HG03135 (cell line): ENCODE data around the gene MEAF6.

Experiments
- ATAC-seq: cut with Tn5 transposase; IDR thresholded peaks from one replicate; pipeline ENCODE4 v1.9.1; 2021; ENCODE audit warnings: mild to moderate bottlenecking, moderate library complexity; ENCODE audit not compliant: unreplicated experiment

The MEAF6 gene

DNA sequence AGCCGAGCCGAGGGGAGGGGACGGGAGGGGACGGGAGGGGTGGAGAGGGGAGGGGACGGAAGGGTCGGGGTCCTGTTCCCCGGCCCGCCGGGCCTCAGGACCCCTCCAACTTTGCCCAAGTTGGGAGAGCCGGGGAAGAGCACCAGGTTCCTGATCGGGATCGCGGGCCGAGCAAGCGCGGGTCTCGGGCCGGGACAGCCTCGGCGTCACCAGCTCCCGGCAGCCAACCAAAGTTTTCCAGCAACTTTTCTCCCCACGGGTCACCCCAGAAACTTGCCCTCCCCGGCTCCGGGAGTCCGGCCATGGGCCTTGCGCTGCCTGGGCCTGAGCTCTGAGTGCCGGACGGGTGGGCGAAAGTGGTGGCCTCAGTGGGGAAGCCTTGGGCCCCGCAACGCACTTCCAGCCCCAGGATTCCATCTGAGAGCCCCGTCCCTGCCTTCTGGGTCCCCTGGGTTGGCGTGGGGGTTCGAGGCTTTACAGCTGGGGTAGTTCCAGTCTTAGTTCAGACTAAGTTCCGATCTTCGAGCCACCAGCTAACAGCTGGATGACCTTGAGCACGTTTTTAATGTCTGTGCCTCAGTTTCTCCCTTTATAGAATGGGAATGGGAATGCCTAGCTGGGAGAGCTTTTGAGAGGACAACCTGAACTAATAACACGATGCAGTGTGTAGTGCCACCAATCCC is 39.7 kb downstream of the MEAF6 start:
- ATAC-seq, result no peak

DNA sequence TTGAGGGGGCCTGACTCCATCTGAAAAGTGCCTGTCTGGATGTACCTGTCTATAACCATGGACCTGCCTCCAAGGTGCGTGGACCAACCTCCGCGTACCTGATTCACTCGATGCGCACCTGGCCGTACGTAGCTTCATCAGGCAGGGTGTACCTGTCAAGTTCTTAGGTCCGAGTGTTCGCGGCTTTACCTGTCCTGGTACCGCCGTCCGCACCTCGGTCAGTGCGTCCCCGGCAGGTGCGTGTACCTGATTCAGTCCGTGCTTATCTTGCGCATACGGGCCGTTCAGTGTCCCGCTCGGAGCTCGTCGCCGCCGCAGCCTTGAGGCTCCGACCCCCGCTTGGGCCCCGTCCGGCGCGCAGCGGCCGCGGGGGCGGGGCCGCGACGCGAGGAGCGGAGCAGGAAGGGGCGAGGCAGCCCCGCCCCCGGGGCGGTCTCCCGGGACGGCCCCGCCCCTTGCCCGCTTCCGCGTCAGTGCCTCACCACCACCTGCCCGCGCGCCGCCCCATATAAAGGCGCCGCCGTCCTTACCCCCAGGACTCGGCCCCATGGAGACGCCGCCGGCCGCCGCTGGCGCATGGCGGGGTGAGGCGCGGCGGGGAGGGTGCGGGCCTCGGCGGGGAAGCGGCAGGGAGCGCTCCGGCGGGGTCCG is 40.4 kb downstream of the MEAF6 start, which contains the start of gene ZC3H12A:
Gene ZC3H12A (plus strand): TSS at position 535 of the 651 bp plus-strand sequence. CDS start 917 bp downstream, outside the sequence.
- peak; percentile 54 for ATAC-seq

DNA sequence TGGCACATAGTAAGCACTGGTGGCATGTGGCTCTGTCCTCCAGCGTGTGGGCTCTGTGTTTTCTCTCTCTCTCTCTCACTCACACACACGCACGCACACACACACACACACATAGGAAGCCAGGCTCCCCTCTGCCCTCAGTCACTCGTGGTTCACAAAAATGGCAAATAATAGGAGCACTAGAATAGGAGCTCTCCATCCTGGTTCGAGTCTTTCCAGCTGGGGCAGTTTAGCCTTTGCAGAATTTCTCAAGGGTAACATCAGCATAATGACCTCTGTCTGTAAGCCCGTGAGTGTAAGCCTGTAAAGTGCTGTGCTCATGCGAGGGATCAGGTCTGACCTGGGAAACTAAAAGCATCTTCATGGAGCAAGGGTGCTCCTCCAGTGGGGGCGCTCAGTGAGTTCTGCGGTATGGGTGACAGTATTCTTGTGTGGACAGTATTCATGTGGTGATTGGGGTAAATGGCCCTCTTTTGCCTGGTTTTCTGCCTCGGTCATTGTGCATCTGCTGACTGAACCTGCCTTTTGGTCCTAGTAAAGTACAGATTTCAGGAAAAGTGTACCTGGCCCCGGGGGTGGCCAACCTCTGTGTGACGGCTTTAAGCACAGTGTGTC is 41.0 kb downstream of the MEAF6 start:
- ATAC-seq, result peak; percentile 3

DNA sequence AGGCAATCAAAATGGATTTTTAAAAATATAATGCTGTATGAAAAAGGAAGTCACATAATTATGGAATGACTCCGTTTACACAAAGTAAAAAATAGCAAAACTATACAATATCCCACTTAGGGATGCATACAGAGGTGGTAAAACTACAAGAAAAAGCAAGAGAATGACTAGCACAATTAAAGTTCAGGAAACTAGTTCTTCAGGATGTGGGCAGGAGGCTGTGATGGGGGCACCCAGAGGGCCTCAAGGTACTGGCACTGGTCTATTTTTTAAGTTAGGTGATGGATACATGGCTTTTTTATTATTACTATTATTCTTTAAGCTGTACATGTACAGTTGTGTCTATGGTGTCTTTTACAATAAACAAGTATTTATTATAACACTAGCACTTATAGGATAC is 41.6 kb downstream of the MEAF6 start:
- no peak for ATAC-seq

- no peak for ATAC-seq
Measured at GRCh38 chr1:37472281-37472680, 42.3 kb downstream of the MEAF6 start.

GRCh38 chr1:37471345-37472231 is 43.0 kb downstream of the MEAF6 start:
- no peak for ATAC-seq

- no peak for ATAC-seq
Measured at GRCh38 chr1:37469386-37469785, 45.2 kb downstream of the MEAF6 start.

GRCh38 chr1:37468037-37468436 is 46.5 kb downstream of the MEAF6 start:
- ATAC-seq, result no peak

- no peak for ATAC-seq
Measured at GRCh38 chr1:37465593-37466517, 48.7 kb downstream of the MEAF6 start.

GRCh38 chr1:37464443-37464842 is 50.1 kb downstream of the MEAF6 start:
- ATAC-seq, result no peak

DNA sequence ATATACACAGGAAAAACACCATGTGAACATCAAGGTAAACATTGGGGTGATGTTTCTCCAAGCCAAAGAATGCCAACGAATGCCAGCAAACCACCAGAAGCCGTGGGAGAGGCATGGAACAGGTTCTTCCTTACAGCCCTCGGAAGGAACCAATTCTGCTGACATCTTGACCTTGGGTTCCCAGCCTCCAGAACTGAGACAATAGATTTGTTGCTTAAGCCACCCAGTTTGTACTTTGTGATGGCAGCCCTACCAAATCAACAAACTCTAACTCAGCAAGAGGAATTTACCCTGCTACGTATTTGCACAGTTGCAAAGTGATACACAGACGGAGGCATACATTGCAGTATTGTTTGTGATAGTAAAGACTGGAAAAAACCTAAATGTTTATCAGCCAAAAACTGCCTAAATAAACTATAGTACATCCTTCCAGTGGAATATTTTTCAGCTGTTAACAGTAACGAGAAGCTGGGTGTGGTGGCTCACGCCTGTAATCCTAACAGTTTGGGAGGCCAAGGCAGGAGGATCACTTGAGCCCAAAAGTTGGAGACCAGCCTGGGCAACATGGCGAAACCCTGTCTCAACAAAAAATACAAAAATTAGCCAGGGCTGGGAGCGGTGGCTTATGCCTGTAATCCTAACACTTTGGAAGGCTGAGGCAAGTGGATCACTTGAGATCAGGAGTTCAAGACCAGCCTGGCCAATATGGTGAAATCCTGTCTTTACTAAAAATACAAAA is 52.7 kb downstream of the MEAF6 start:
- no peak for ATAC-seq

DNA sequence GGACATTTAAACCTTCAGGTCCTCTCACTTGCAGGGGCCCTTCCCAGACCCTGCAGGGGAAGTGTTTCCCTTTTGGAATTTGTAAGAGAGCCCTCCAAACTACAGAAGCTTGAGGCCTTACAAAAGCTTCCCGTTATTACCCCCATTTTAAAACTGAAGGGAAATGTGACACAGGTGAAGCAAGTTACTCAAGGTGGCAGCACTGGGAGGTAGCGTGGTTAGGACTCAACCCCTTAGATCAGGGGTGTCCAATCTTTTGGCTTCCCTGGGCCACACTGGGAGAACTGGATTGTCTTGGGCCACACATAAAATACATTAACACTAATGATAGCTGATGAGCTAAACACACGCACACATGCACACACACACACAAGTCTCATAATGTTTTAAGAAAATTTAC is 56.0 kb downstream of the MEAF6 start:
- no peak for ATAC-seq

DNA sequence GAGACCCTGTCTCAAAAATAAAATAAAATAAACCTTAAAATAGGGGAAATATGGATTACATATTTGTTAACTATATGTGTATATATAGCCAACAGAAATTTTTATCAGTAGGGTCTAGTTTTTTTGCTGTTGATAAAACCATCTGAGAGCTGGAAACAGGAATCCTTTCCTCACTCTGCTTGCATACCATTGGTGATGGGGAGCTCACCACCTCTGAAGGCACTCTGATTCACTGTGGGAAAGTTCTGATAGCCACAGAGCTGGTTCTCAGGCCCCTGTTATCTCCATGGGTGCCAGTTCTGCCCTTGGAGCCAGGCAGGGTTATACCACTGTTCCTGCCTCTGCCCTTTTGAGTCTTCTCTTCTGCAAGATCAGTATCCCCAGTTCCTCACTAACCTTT is 58.0 kb downstream of the MEAF6 start:
- no peak for ATAC-seq

- ATAC-seq, result no peak
Measured at GRCh38 chr1:37455516-37455915, 59.0 kb downstream of the MEAF6 start.

DNA sequence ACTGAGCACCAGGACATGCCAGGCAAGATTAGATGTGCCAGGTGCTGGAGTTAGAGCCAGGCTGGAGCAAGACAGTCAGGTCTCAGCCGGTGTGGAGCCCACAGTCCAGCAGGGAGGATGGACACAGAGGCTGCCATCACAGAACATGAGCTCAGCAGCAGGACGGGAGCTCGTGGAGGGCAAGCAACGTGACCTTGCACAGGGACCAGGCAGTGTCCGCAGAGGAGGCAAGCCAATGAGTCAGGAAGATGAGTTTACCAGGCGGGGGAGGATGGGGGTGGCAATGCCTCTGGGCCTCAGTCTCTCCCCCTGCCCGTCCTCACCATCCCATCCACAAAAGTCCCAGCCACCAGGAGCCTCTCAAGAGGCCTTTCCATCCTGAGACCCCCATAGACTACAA is 60.9 kb downstream of the MEAF6 start:
- ATAC-seq, result no peak

GRCh38 chr1:37452416-37452815 is 62.1 kb downstream of the MEAF6 start:
- no peak for ATAC-seq

GRCh38 chr1:37449936-37450335 is 64.6 kb downstream of the MEAF6 start:
- ATAC-seq, result no peak

DNA sequence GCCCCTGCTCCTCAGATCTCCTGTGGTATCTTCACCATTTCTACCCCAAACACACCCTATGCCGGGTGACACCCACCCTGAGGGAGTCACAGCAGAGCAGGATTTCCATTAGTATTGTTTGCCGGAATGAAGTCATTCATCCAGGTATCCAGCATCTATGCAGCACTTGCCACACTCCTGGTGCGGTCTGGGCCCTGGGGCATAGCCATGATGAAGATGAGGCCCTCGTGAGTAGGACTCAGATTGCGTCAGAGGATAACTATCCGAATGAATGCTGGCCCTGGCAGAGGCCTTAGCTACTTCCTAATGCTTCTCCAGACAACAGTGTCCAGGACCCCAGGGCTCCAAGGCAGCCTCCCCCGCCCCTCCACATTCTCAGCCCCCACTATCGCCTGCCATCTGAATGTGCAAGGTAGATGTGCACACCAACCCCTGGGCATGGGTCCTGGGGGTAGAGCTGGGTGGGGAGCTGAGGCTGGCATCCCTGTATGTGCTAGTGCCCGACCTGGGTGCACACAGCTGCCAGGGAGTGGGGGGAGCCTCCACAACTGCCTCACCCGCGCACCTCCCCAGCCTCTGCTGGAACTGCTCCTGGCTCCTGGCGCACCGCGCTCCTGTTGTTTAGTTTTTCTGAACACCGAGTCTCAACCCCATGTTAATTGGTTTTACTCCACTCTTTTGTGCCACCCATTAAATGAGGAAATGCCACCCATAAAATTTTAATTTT is 65.7 kb downstream of the MEAF6 start:
- no peak for ATAC-seq

- no peak for ATAC-seq
Measured at GRCh38 chr1:37448185-37448584, 66.4 kb downstream of the MEAF6 start.
